Activated CD4-positive, alpha-beta T cell treated with anti-CD3 and anti-CD28 coated beads, Interleukin-2, amount 50 U/mL, for 4 hours (primary cell): Measurements from ENCODE around the gene CNTN3.

Experiments used
- DNase-seq, 2 experiments: peaks; one replicate each; pipeline ENCODE4 v3.0.0-alpha.2; 2020

CNTN3 gene

GRCh38 chr3:74607803-74608202 lies 6.7 kb downstream of the CNTN3 start:
- DNase-seq = no peak

GRCh38 chr3:74606996-74607395 lies 7.5 kb downstream of the CNTN3 start:
- DNase-seq = no peak

GRCh38 chr3:74605437-74605836 lies 9.0 kb downstream of the CNTN3 start:
- no peak for DNase-seq

- DNase-seq = no peak
These were observed 11.2 kb downstream of the CNTN3 start for GRCh38 chr3:74603292-74603691.

- no peak for DNase-seq
These were observed 12.0 kb downstream of the CNTN3 start for GRCh38 chr3:74602471-74602870.

- no peak for DNase-seq
These were observed 12.7 kb downstream of the CNTN3 start for GRCh38 chr3:74601793-74602192.

GRCh38 chr3:74599564-74599963 lies 14.9 kb downstream of the CNTN3 start:
- DNase-seq = no peak

- no peak for DNase-seq
These were observed 21.3 kb downstream of the CNTN3 start for GRCh38 chr3:74593152-74593551.

GRCh38 chr3:74592359-74592758 lies 22.1 kb downstream of the CNTN3 start:
- DNase-seq = no peak

GRCh38 chr3:74591946-74592345 lies 22.5 kb downstream of the CNTN3 start:
- no peak for DNase-seq

GRCh38 chr3:74591342-74591741 lies 23.1 kb downstream of the CNTN3 start:
- no peak for DNase-seq

GRCh38 chr3:74590620-74591262 lies 23.7 kb downstream of the CNTN3 start:
- no peak for DNase-seq

GRCh38 chr3:74584782-74585181 lies 29.7 kb downstream of the CNTN3 start:
- no peak for DNase-seq

- DNase-seq = no peak
These were observed 31.5 kb downstream of the CNTN3 start for GRCh38 chr3:74582982-74583381.

GRCh38 chr3:74575857-74576256 lies 38.6 kb downstream of the CNTN3 start:
- DNase-seq = no peak

- no peak for DNase-seq
These were observed 43.3 kb downstream of the CNTN3 start for GRCh38 chr3:74571118-74571517.
